Immature natural killer cell (primary cell): ENCODE data around the gene AGT. TPM values are rescaled to one million over a fixed set of nuclear protein-coding genes. Genes with fewer than 3 reads are reported as not detected.
"Not testable (repeated sequence)": the region's sequence is repeated elsewhere in the genome, so short reads cannot be mapped to it uniquely, and the experiment has no call there.

Source experiments
- DNase-seq, 3 donors: peaks; one replicate each; pipeline ENCODE4 v3.0.0; 2022; ENCODE audit warnings: mixed read lengths in 1 of 3
- H3K27ac Mint-ChIP-seq, 6 donors: one replicate each; pipeline ENCODE4 v1.8.0; 2020; ENCODE audit warnings: mixed read lengths in 6 of 6, mild to moderate bottlenecking in 5 of 6, inconsistent platforms in 4 of 6, moderate library complexity in 3 of 6
- H3K27me3 Mint-ChIP-seq, 3 donors: one replicate each; pipeline ENCODE4 v1.8.0; 2020 to 2021; ENCODE audit warnings: low read depth in 3 of 3, mild to moderate bottlenecking in 3 of 3, mixed read lengths in 3 of 3, moderate library complexity in 3 of 3, inconsistent platforms in 1 of 3
- H3K36me3 Mint-ChIP-seq, 3 donors: one replicate each; pipeline ENCODE4 v1.8.0; 2020; ENCODE audit warnings: mixed read lengths in 3 of 3, inconsistent platforms in 2 of 3, mild to moderate bottlenecking in 2 of 3
- H3K4me1 Mint-ChIP-seq, 2 donors: one replicate each; pipeline ENCODE4 v1.8.0; 2020; ENCODE audit warnings: inconsistent platforms in 2 of 2, mild to moderate bottlenecking in 2 of 2, mixed read lengths in 2 of 2, moderate library complexity in 1 of 2
- H3K4me3 Mint-ChIP-seq, 5 donors: one replicate each; pipeline ENCODE4 v1.8.0; 2020; ENCODE audit warnings: mild to moderate bottlenecking in 5 of 5, mixed read lengths in 5 of 5, inconsistent platforms in 3 of 5, moderate library complexity in 3 of 5
- H3K9me3 Mint-ChIP-seq, 6 donors: one replicate each; pipeline ENCODE4 v1.8.0; 2020; ENCODE audit warnings: mild to moderate bottlenecking in 6 of 6, mixed read lengths in 6 of 6, inconsistent platforms in 4 of 6, moderate library complexity in 3 of 6
- polyA plus RNA-seq, 3 donors: library from polyadenylated mRNA; unstranded; fragments of 300-500 nt; fragmentation: Illumina TruSeq; gene quantifications; one replicate each; pipeline ENCODE4 v1.2.3, GENCODE V29; 2021

Gene AGT
- polyA plus RNA-seq, 3 donors from 2014 or later: not detected

- Mint-ChIP-seq H3K27ac (peak overlapping the region in 4 of 6 donors; percentile 13 to 87 (median 46)), H3K27me3 (no peaks in the 10 kb centered on the region), H3K36me3 (peaks cover 36 to 77% (median 51%) of the 10 kb centered on the region in 3 donors), H3K4me3 (peak overlapping the region in 2 of 5 donors; percentile 13 to 71), H3K9me3 (no peaks in the 10 kb centered on the region), H3K4me1 (peaks cover 18 to 23% of the 10 kb centered on the region in 2 donors)
- no peak for DNase-seq
Measured at GRCh38 chr1:230682274-230682673, 31.6 kb downstream of the AGT start.

- Mint-ChIP-seq H3K27ac (peak overlapping the region in 3 of 6 donors; percentile 12 to 61 (median 29)), H3K4me3 (no peak overlapping the region), H3K36me3 (peaks cover 35 to 77% (median 47%) of the 10 kb centered on the region in 3 donors), H3K27me3 (no peaks in the 10 kb centered on the region), H3K4me1 (peaks cover 18 to 23% of the 10 kb centered on the region in 2 donors), H3K9me3 (no peaks in the 10 kb centered on the region)
- no peak for DNase-seq
Measured at GRCh38 chr1:230681599-230681998, 32.3 kb downstream of the AGT start.

- Mint-ChIP-seq H3K4me3 (no peak overlapping the region), H3K27ac (peak overlapping the region in 2 of 6 donors; percentile 34 to 62), H3K36me3 (peaks cover 38 to 77% (median 47%) of the 10 kb centered on the region in 3 donors), H3K4me1 (peaks cover 18 to 23% of the 10 kb centered on the region in 2 donors), H3K9me3 (no peaks in the 10 kb centered on the region), H3K27me3 (no peaks in the 10 kb centered on the region)
- no peak for DNase-seq
Measured at GRCh38 chr1:230680300-230681025, 33.5 kb downstream of the AGT start.

GRCh38 chr1:230679825-230680224, 34.1 kb downstream of the AGT start:
- Mint-ChIP-seq H3K36me3 (peaks cover 40 to 74% (median 44%) of the 10 kb centered on the region in 3 donors), H3K27me3 (no peaks in the 10 kb centered on the region), H3K4me1 (peaks cover 18 to 23% of the 10 kb centered on the region in 2 donors), H3K9me3 (no peaks in the 10 kb centered on the region), H3K4me3 (no peak overlapping the region), H3K27ac (no peak overlapping the region)
- no peak for DNase-seq

GRCh38 chr1:230679192-230679591, 34.7 kb downstream of the AGT start:
- Mint-ChIP-seq H3K27me3 (no peaks in the 10 kb centered on the region), H3K27ac (no peak overlapping the region), H3K4me3 (no peak overlapping the region), H3K4me1 (peaks cover 18 to 23% of the 10 kb centered on the region in 2 donors), H3K36me3 (peaks cover 40 to 74% (median 42%) of the 10 kb centered on the region in 3 donors), H3K9me3 (no peaks in the 10 kb centered on the region)
- DNase-seq: no peak

- no peak overlapping the region for H3K4me3 Mint-ChIP-seq
- no peak for DNase-seq
- peaks cover 41 to 81% (median 50%) of the 10 kb centered on the region in 3 donors for H3K36me3 Mint-ChIP-seq
- no peak overlapping the region for H3K27ac Mint-ChIP-seq
- no peaks in the 10 kb centered on the region for H3K9me3 Mint-ChIP-seq
- peaks cover 6 to 8% of the 10 kb centered on the region in 2 donors for H3K4me1 Mint-ChIP-seq
- no peaks in the 10 kb centered on the region for H3K27me3 Mint-ChIP-seq
Measured at GRCh38 chr1:230677200-230677599, 36.7 kb downstream of the AGT start.

- Mint-ChIP-seq H3K27me3 (no peaks in the 10 kb centered on the region), H3K36me3 (peaks cover 45 to 79% (median 55%) of the 10 kb centered on the region in 3 donors), H3K27ac (no peak overlapping the region), H3K4me3 (no peak overlapping the region), H3K9me3 (no peaks in the 10 kb centered on the region), H3K4me1 (no peaks in the 10 kb centered on the region)
- DNase-seq: no peak
Measured at GRCh38 chr1:230674581-230674980, 39.3 kb downstream of the AGT start.

GRCh38 chr1:230669543-230669942, 44.4 kb downstream of the AGT start:
- H3K27me3 Mint-ChIP-seq: no peaks in the 10 kb centered on the region
- H3K9me3 Mint-ChIP-seq: no peaks in the 10 kb centered on the region
- no peak for DNase-seq
- H3K4me1 Mint-ChIP-seq: no peaks in the 10 kb centered on the region
- no peak overlapping the region for H3K4me3 Mint-ChIP-seq
- H3K27ac Mint-ChIP-seq: no peak overlapping the region
- H3K36me3 Mint-ChIP-seq: peaks cover 38 to 69% (median 52%) of the 10 kb centered on the region in 3 donors

- Mint-ChIP-seq H3K27me3 (no peaks in the 10 kb centered on the region), H3K4me3 (no peak overlapping the region), H3K9me3 (no peaks in the 10 kb centered on the region), H3K4me1 (no peaks in the 10 kb centered on the region), H3K27ac (no peak overlapping the region), H3K36me3 (peaks cover 40 to 63% (median 53%) of the 10 kb centered on the region in 3 donors)
- no peak for DNase-seq
Measured at GRCh38 chr1:230668227-230668626, 45.7 kb downstream of the AGT start.

- Mint-ChIP-seq H3K27me3 (no peaks in the 10 kb centered on the region), H3K27ac (peak overlapping the region in 2 of 6 donors; percentile 25 to 28), H3K4me1 (peaks cover 6 to 12% of the 10 kb centered on the region in 2 donors), H3K9me3 (no peaks in the 10 kb centered on the region), H3K4me3 (no peak overlapping the region), H3K36me3 (peaks cover 22 to 51% (median 34%) of the 10 kb centered on the region in 3 donors)
- DNase-seq: no peak
Measured at GRCh38 chr1:230661976-230662375, 51.9 kb downstream of the AGT start.

GRCh38 chr1:230658691-230659090, 55.2 kb downstream of the AGT start:
- Mint-ChIP-seq H3K27ac (no peak overlapping the region), H3K4me1 (peaks cover 35 to 45% of the 10 kb centered on the region in 2 donors), H3K9me3 (no peaks in the 10 kb centered on the region), H3K36me3 (peaks cover 9 to 26% (median 20%) of the 10 kb centered on the region in 3 donors), H3K27me3 (peaks cover 0 to 3% (median 0%) of the 10 kb centered on the region in 3 donors), H3K4me3 (no peak overlapping the region)
- DNase-seq: no peak

GRCh38 chr1:230658103-230658502, 55.8 kb downstream of the AGT start:
- H3K4me3 Mint-ChIP-seq, H3K27me3 Mint-ChIP-seq, DNase-seq, H3K9me3 Mint-ChIP-seq, H3K27ac Mint-ChIP-seq: not testable (repeated sequence)
- peaks cover 35 to 49% of the 10 kb centered on the region in 2 donors for H3K4me1 Mint-ChIP-seq
- peaks cover 6 to 23% (median 15%) of the 10 kb centered on the region in 3 donors for H3K36me3 Mint-ChIP-seq

- peaks cover 0 to 11% (median 4%) of the 10 kb centered on the region in 3 donors for H3K36me3 Mint-ChIP-seq
- not testable (repeated sequence) for H3K27ac Mint-ChIP-seq, H3K27me3 Mint-ChIP-seq, H3K4me3 Mint-ChIP-seq, H3K9me3 Mint-ChIP-seq, DNase-seq
- peaks cover 37 to 55% of the 10 kb centered on the region in 2 donors for H3K4me1 Mint-ChIP-seq
Measured at GRCh38 chr1:230656719-230657118, 57.2 kb downstream of the AGT start.
